Subcutaneous preadipocyte (primary cell): ENCODE data around the gene KCNA1. TPM values are rescaled to one million over a fixed set of nuclear protein-coding genes. Genes with fewer than 3 reads are reported as not detected.

Experiments used
- total RNA-seq: library from RNA; depleted of rRNA; stranded (reverse); fragments of >200 nt; gene quantifications from 2 replicates; pipeline ENCODE4 v1.2.3, GENCODE V29; 2012

KCNA1 gene
- 1.8 and 2.2 TPM in 2 replicates for total RNA-seq

DNA sequence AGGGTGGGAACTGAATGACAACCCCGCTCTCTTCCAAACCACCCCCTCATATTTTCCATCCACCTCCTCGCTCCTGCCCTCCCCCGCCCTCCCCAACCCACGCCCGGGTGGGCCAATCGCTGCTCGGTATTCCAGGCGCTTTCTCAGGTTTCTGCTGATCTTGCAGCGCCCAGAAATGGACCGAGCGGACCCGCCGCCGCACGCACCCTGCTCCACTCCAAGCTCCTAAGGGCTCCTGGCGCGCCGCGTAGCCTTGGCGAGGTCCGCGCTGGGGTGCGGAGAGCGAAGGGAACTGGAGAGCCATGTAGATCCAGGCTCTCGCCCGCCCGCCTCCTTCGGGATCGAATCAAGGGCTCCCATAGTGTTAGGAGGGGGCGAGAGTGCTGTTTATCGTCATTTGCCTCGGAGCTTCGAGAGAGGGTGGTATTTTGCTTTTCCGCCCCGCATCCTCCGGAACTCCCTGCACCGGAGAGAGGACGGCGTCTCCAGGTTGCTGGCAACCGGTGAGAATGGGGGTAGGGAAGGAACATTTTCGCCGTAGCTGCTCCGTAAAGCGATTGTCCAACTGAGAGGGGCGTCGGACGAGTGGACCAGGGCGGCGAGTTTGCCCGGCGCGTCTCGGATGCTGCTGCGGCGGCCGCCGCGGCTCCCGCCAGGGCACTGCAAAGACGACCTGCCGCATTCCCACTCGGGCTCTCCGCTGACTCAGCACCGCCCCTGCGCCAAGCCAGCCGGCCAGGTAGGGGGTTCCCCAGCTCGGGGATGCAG lies at the start of gene KCNA1:
Gene KCNA1 (plus strand): TSS at position 172 of the 768 bp plus-strand sequence. CDS start 1,474 bp downstream, outside the sequence.

Other genes starting within 250 kb of the KCNA1 start
- gene GALNT8, start 189.5 kb upstream of the KCNA1 start, total RNA-seq = 0.37 and 0.39 TPM in 2 replicates
- not detected in 2 replicates for gene KCNA5, start 134.0 kb downstream of the KCNA1 start, total RNA-seq